A549 (cell line): ENCODE data around the gene TTC8. TPM values are rescaled to one million over a fixed set of nuclear protein-coding genes. Genes with fewer than 3 reads are reported as not detected.

Experiments used
- ATAC-seq, 2 experiments: fragments of 200-7000 bp in 1 of 2; fragments of >200 bp in 1 of 2; cut with Nextera tagmentation in 1 of 2; cut with Tn5 transposase in 1 of 2; 3 replicates each; pipeline versions ENCODE4 v1.8.0 to v1.9.1; 2018 to 2020; ENCODE audit warnings: mild to moderate bottlenecking in 1 of 2, moderate library complexity in 1 of 2
- CTCF ChIA-PET: fragments of 300-600 bp; sonication (Branson Sonifier 250); formaldehyde crosslinking; extraction: SDS; loops from one replicate; lab custom pipeline; 2021; ENCODE audit warnings: antibody characterized with exemption, inconsistent platforms; lab: Yijun Ruan, JAX
- POLR2A ChIA-PET: fragments of 350-600 bp; formaldehyde crosslinking; extraction: SDS; loops from one replicate; lab custom pipeline; 2021; ENCODE audit warnings: antibody characterized with exemption, inconsistent platforms; lab: Yijun Ruan, JAX
- DNase-seq, 2 experiments: peaks; one replicate each; pipeline versions ENCODE4 v3.0.0 to v3.0.0-alpha.2; 2011 to 2016; ENCODE audit warnings: low read depth in 1 of 2, low spot score in 1 of 2
- FAIRE-seq: peaks from 2 replicates; lab custom pipeline; 2011; peaks lifted over from hg19 to GRCh38; lab: Jason Lieb, UNC
- H3K27ac ChIP-seq, 2 experiments: fragments of >200 bp; sonication (Bioruptor Twin); formaldehyde crosslinking; 3 replicates each; pipeline ENCODE4 v1.5.1; 2016 to 2017
- H3K4me1 ChIP-seq: fragments of >200 bp; sonication (Bioruptor Twin); formaldehyde crosslinking; 3 replicates; pipeline ENCODE4 v1.6.1; 2016
- H3K4me2 ChIP-seq: fragments of >200 bp; sonication (Bioruptor Twin); formaldehyde crosslinking; 3 replicates; pipeline ENCODE4 v1.6.1; 2016
- H3K4me3 ChIP-seq: fragments of >200 bp; sonication (Bioruptor Twin); formaldehyde crosslinking; 3 replicates; pipeline ENCODE4 v1.5.1; 2016
- H3K9me3 ChIP-seq: fragments of >200 bp; sonication (Bioruptor Twin); formaldehyde crosslinking; 3 replicates; pipeline ENCODE4 v1.6.1; 2016
- CEBPB ChIP-seq, 2 experiments: fragments of >200 bp in 1 of 2; sonication (Bioruptor Twin) in 1 of 2; formaldehyde crosslinking in 1 of 2; IDR thresholded peaks; 2 replicates each; pipeline ENCODE4 v1.6.1; 2012 to 2016
- CHD2 ChIP-seq: fragments of 150-350 bp; IDR thresholded peaks from 2 replicates; pipeline ENCODE4 v1.6.1; 2014; ENCODE audit warnings: low read length; ENCODE audit not compliant: partially characterized antibody
- CHD4 ChIP-seq: fragments of 200-600 bp; sonication (generic); IDR thresholded peaks from 2 replicates; pipeline ENCODE4 v1.6.1; 2016; ENCODE audit warnings: antibody characterized with exemption, mild to moderate bottlenecking, borderline replicate concordance
- EHMT2 ChIP-seq: fragments of 200-600 bp; sonication (generic); IDR thresholded peaks from 2 replicates; pipeline ENCODE4 v1.6.1; 2016; ENCODE audit warnings: antibody characterized with exemption, low read depth, mild to moderate bottlenecking, moderate library complexity
- ELK1 ChIP-seq: fragments of 150-350 bp; IDR thresholded peaks from 2 replicates; pipeline ENCODE4 v1.6.1; 2014; ENCODE audit warnings: low read depth, mild to moderate bottlenecking, low read length
- ESRRA ChIP-seq: fragments of 150-350 bp; IDR thresholded peaks from 2 replicates; pipeline ENCODE4 v1.6.1; 2014; ENCODE audit warnings: mild to moderate bottlenecking, low read length, borderline replicate concordance
- FOSB ChIP-seq: fragments of 250-450 bp; sonication (Bioruptor Pico); IDR thresholded peaks from 2 replicates; pipeline ENCODE4 v1.5.0; 2020; ENCODE audit warnings: mild to moderate bottlenecking, moderate library complexity
- FOSL2 ChIP-seq, 2 experiments: fragments of 450-650 bp in 1 of 2; fragments of >200 bp in 1 of 2; sonication (Bioruptor Twin) in 1 of 2; formaldehyde crosslinking; IDR thresholded peaks; 2 replicates each; pipeline versions ENCODE4 v1.5.0 to v1.6.1; 2016 to 2020; ENCODE audit warnings: mild to moderate bottlenecking in 1 of 2, moderate library complexity in 1 of 2
- GATA3 ChIP-seq: IDR thresholded peaks from 2 replicates; pipeline ENCODE4 v1.6.1; 2012; ENCODE audit warnings: borderline replicate concordance
- HDAC2 ChIP-seq: fragments of 200-600 bp; sonication (generic); IDR thresholded peaks from 2 replicates; pipeline ENCODE4 v1.6.1; 2016
- HMGXB4 ChIP-seq: fragments of 250-450 bp; sonication (Bioruptor Pico); IDR thresholded peaks from 2 replicates; pipeline ENCODE4 v1.5.0; 2021; ENCODE audit warnings: mild to moderate bottlenecking, moderate library complexity, borderline replicate concordance
- HOXA7 ChIP-seq: fragments of 250-450 bp; sonication (Bioruptor Pico); IDR thresholded peaks from 2 replicates; pipeline ENCODE4 v1.5.0; 2020; ENCODE audit warnings: mild to moderate bottlenecking, moderate library complexity
- KDM1A ChIP-seq: fragments of 200-600 bp; sonication (generic); IDR thresholded peaks from 2 replicates; pipeline ENCODE4 v1.6.1; 2016; ENCODE audit warnings: low read depth, mild to moderate bottlenecking
- KDM5A ChIP-seq: fragments of 200-600 bp; sonication (generic); IDR thresholded peaks from 2 replicates; pipeline ENCODE4 v1.6.1; 2016; ENCODE audit warnings: antibody characterized with exemption, mild to moderate bottlenecking
- MAFK ChIP-seq: fragments of 450-650 bp; IDR thresholded peaks from 2 replicates; pipeline ENCODE4 v1.6.1; 2014; ENCODE audit not compliant: partially characterized antibody
- MYC ChIP-seq: IDR thresholded peaks from 2 replicates; pipeline ENCODE4 v1.6.1; 2012; ENCODE audit warnings: mild to moderate bottlenecking, inconsistent platforms, low read length, improper control_type of control experiment, borderline replicate concordance
- NFE2L2 ChIP-seq: fragments of 150-350 bp; conservative IDR thresholded peaks from 2 replicates; pipeline ENCODE4 v1.6.1; 2014; ENCODE audit warnings: low read length
- POLR2A ChIP-seq: IDR thresholded peaks from 2 replicates; pipeline ENCODE4 v1.6.1; 2012; ENCODE audit warnings: mild to moderate bottlenecking, low read length
- POLR2AphosphoS2 ChIP-seq: conservative IDR thresholded peaks from 2 replicates; pipeline ENCODE4 v1.6.1; 2012; ENCODE audit warnings: low read length, improper control_type of control experiment, inconsistent platforms
- RARB ChIP-seq: fragments of 250-450 bp; sonication (Bioruptor Pico); IDR thresholded peaks from 2 replicates; pipeline ENCODE4 v1.8.0; 2021; ENCODE audit warnings: mild to moderate bottlenecking, moderate library complexity
- RFX5 ChIP-seq: fragments of 450-650 bp; IDR thresholded peaks from 2 replicates; pipeline ENCODE4 v1.7.1; 2014; ENCODE audit warnings: antibody characterized with exemption, mild to moderate bottlenecking, moderate library complexity
- RNF2 ChIP-seq: fragments of 200-600 bp; sonication (generic); IDR thresholded peaks from 2 replicates; pipeline ENCODE4 v1.6.1; 2016; ENCODE audit warnings: low read depth, mild to moderate bottlenecking, antibody characterized with exemption, moderate library complexity, borderline replicate concordance
- SREBF2 ChIP-seq: fragments of 450-650 bp; IDR thresholded peaks from 2 replicates; pipeline ENCODE4 v1.6.1; 2014; ENCODE audit warnings: mild to moderate bottlenecking, moderate library complexity
- USF2 ChIP-seq: fragments of 450-650 bp; IDR thresholded peaks from 2 replicates; pipeline ENCODE4 v1.6.1; 2014; ENCODE audit warnings: antibody characterized with exemption
- ZSCAN20 ChIP-seq: fragments of 250-450 bp; sonication (Bioruptor Pico); IDR thresholded peaks from 2 replicates; pipeline ENCODE4 v1.8.0; 2022; ENCODE audit warnings: mild to moderate bottlenecking, moderate library complexity
- WGBS: methylation state at CpG from one replicate; pipeline ENCODE4 v1.1.6; 2017; ENCODE audit errors: missing lambda C conversion rate; 5-methylcytosine and 5-hydroxymethylcytosine counted together
- polyA plus RNA-seq, 4 experiments: library from polyadenylated mRNA; depleted of rRNA in 3 of 4; stranded (reverse); fragments of >200 nt; fragmentation: RNase III in 1 of 4; extraction: RNeasy Plus Mini Kit Qiagen cat#74134 plus additional on column Dnase treatment in 1 of 4; gene quantifications; 2 replicates in 3 of 4; 3 replicates in 1 of 4; pipeline ENCODE4 v1.2.3, GENCODE V29; 2011 to 2017
- TF ChIP-seq, protein P1 (sequence below): IDR thresholded peaks from 2 replicates; pipeline ENCODE4 v1.6.1; 2012

TTC8 gene
- polyA plus RNA-seq, 2 of the 4 experiments (the other 2 are of a cell fraction) = 36.6 to 56.8 TPM

DNA sequence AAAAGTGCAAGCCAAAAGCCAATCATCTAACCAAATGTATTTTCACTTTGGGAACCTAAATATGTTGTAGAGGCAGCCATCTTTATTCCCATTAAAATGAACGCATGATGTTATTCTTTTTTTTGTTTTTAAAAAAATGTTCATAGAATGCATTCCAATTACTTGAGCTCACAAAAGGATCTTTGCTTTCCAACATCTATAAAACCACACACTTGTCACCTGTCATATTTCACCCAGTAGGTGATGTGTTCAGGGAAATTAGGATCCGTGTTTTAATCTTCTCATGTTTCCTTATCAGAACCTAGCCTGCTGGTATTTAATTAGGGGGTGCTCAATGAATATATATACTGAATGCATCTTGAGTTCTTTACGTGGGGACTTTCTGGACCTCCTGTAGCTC lies 13.6 kb downstream of the TTC8 start:
- POLR2A ChIA-PET = no interaction called here
- 97% methylated on average over 3 of the region's 3 CpGs for WGBS
- FAIRE-seq (no peak), DNase-seq (no peak), ATAC-seq (no peak)
- no peak for TF ChIP-seq USF2
- no peak for TF ChIP-seq RNF2
- TF ChIP-seq MYC = no peak
- no peak for TF ChIP-seq CHD4
- no peak for TF ChIP-seq RFX5
- no peak for TF ChIP-seq CHD2
- TF ChIP-seq, protein P1, sequence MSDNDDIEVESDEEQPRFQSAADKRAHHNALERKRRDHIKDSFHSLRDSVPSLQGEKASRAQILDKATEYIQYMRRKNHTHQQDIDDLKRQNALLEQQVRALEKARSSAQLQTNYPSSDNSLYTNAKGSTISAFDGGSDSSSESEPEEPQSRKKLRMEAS = no peak
- no peak for TF ChIP-seq HOXA7 (CRISPR knock-in tag)
- TF ChIP-seq RARB (CRISPR knock-in tag) = no peak
- TF ChIP-seq ELK1 = no peak
- TF ChIP-seq ESRRA = no peak
- no peak for TF ChIP-seq FOSL2 (IDR thresholded peaks at IDR 0.05)
- TF ChIP-seq FOSL2 (CRISPR knock-in tag; IDR thresholded peaks at IDR 0.05) = no peak
- no peak for TF ChIP-seq KDM5A
- TF ChIP-seq FOSB (CRISPR knock-in tag) = no peak
- TF ChIP-seq GATA3 = no peak
- TF ChIP-seq ZSCAN20 (CRISPR knock-in tag) = no peak
- TF ChIP-seq HMGXB4 (CRISPR knock-in tag) = no peak
- no peak for TF ChIP-seq MAFK
- no peak for TF ChIP-seq KDM1A
- CTCF ChIA-PET = interaction anchor here (1.1 to 1.4 kb wide), 3 partner anchors 8 to 170 kb away, joined by 3 read pairs; no protein-coding TSS in a partner anchor
- peaks cover 16% of the 10 kb centered on the region for H3K4me1 ChIP-seq
- no peak overlapping the region for H3K4me3 ChIP-seq
- no peak overlapping the region for H3K4me2 ChIP-seq
- no peaks in the 10 kb centered on the region for H3K9me3 ChIP-seq
- H3K27ac ChIP-seq = no peak overlapping the region

- H3K4me1 ChIP-seq = no peaks in the 10 kb centered on the region; the same call in 2 of the 3 replicates
- no peak overlapping the region for H3K4me2 ChIP-seq
- FAIRE-seq (no peak), DNase-seq (no peak), ATAC-seq (no peak)
- WGBS = 92% methylated on average over 5 of the region's 5 CpGs
- ChIA-PET CTCF (interaction anchor here (0.9 kb wide), 1 partner anchor 281 kb away, joined by 3 read pairs; no protein-coding TSS in a partner anchor), POLR2A (interaction anchor here (0.6 kb wide), 1 partner anchor 16 kb away, joined by 3 read pairs; no protein-coding TSS in a partner anchor)
- no peak overlapping the region for H3K27ac ChIP-seq
- no peaks in the 10 kb centered on the region for H3K9me3 ChIP-seq
- no peak for TF ChIP-seq SREBF2
- no peak for TF ChIP-seq POLR2AphosphoS2
- TF ChIP-seq HDAC2 = no peak
- no peak for TF ChIP-seq NFE2L2
- TF ChIP-seq EHMT2 = no peak
- TF ChIP-seq, protein P1 = no peak
- no peak for TF ChIP-seq POLR2A
- no peak for TF ChIP-seq CEBPB (IDR thresholded peaks at IDR 0.05)
- no peak overlapping the region for H3K4me3 ChIP-seq
These were observed 16.5 kb downstream of the TTC8 start for GRCh38 chr14:88840926-88841325.
